Measurements from ENCODE around the gene OSGEP. TPM values are rescaled to one million over a fixed set of nuclear protein-coding genes. Genes with fewer than 3 reads are reported as not detected.
A peak's percentile ranks its signal among the peaks of the same experiment; 100 is the strongest.

The OSGEP gene
- total and polyA plus RNA-seq, 2 of the 13 experiments (the other 11 are each of a cell fraction or from before 2014, with no cell fraction given), result 39.7 to 41.1 TPM

DNA sequence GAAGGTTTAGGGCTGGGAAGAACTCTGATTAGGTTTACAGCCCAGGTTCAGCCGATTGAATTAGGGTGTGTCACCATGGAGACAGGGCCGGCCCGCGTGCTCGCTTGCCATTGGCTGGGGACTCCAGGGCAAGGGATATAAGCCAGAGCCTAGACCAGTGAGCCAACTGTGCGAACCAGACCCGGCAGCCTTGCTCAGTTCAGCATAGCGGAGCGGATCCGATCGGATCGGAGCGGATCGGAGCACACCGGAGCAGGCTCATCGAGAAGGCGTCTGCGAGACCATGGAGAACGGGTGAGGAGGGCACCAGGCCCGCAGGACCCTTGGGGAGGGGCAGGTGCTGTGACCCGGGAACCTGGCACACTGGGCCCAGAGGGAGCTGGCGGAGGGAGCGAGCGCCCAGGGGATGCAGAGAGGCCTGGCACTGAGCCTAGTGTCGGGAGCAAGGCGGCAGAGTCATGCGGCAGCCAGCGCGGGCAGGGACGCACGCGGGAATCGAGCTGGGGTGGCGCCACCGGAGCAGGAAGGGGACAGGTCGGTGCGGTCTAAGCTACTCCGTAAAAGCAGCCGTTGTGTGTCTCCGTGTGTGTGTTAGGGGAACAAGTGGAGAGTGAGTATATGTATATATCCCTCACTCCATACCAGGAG is 14.8 kb upstream of the OSGEP start, which contains the start of gene PNP:
Gene PNP (plus strand): TSS at position 165 of the 648 bp plus-strand sequence. CDS start 119 bp downstream, at position 284.
- in situ Hi-C loops (cut with HindIII; ENCODE audit: extremely low pct_ligation_motif_present, low pct_unique_long_range_greater_than_20kb), result loop anchor here (10.0 to 25.0 kb wide), 3 partner anchors 132 to 505 kb away; partner anchors contain the start of genes CCNB1IP1 and PARP2
- H3K4me1 ChIP-seq (ENCODE audit: insufficient read depth, low read length), result peaks cover 52% of the 10 kb centered on the region
- DNase-seq (ENCODE audit: low spot score), result peak; percentile 88
- H3K27ac ChIP-seq (ENCODE audit: extremely low read length, insufficient read depth, low read length), result peak within 1 kb of the TSS; percentile 53
- H3K9me3 ChIP-seq (ENCODE audit: low read length), result no peaks in the 10 kb centered on the region
- H3K27me3 ChIP-seq (ENCODE audit: control insufficient read depth in 1 of 2, insufficient read depth in 2 of 2, low read length in 2 of 2), result no peaks in the 10 kb centered on the region
- peak; percentile 97 for ATAC-seq
- H2AFZ ChIP-seq (ENCODE audit: low read length), result peak within 1 kb of the TSS; percentile 78
- peak within 1 kb of the TSS; percentile 54 to 93 (median 74) for H3K4me3 ChIP-seq (replicated peaks in 1 of 3; ENCODE audit: insufficient read depth in 1 of 3, low read depth in 2 of 3, low read length in 3 of 3)
- WGBS (ENCODE audit: low lambda C conversion rate), result 0% methylated on average over 24 of the region's 40 CpGs
- intact Hi-C loops (cut with micrococcal nuclease; ENCODE audit: unreplicated experiment), result loop anchor here (1.0 kb wide), 3 partner anchors 8 to 213 kb away; partner anchors contain the start of genes PIP4P1 and TEP1
- TSS peak; percentile 65 for BruUV-seq (replicated peaks)
- ChIA-PET POLR2A (interaction anchor here (0.7 to 4.1 kb wide), 11 partner anchors 8 to 212 kb away, joined by 3 to 46 read pairs (median 6); partner anchors contain the start of genes APEX1, OSGEP, PARP2 and PIP4P1), CTCF (ENCODE audit: low intra/inter-chr PET ratio, low total read pairs) (no interaction called here)
- peaks cover 3 to 12% of the 10 kb centered on the region in 2 experiments; a peak in 3 of 5 replicates for H3K36me3 ChIP-seq (replicated peaks in 1 of 2; ENCODE audit: control insufficient read depth in 1 of 2, insufficient read depth in 2 of 2, low read length in 2 of 2)
- H3K79me2 ChIP-seq (ENCODE audit: insufficient read depth, low read length), result peaks cover 17% of the 10 kb centered on the region
- H4K20me1 ChIP-seq (ENCODE audit: insufficient read depth, low read length), result no peaks in the 10 kb centered on the region
- peak within 1 kb of the TSS; percentile 70 for H3K9ac ChIP-seq (ENCODE audit: insufficient read depth, low read depth, low read length)
- FAIRE-seq, result peak; percentile 93
- H3K4me2 ChIP-seq (ENCODE audit: low read depth, low read length), result peak within 1 kb of the TSS; percentile 99
- peak; percentile 92 for TF ChIP-seq HNRNPL (IDR thresholded peaks at IDR 0.05; ENCODE audit: low read depth, low read length)
- peak; percentile 95; the same call in 1 of the 2 replicates for TF ChIP-seq CC2D1A (CRISPR knock-in tag; IDR thresholded peaks at IDR 0.05)
- TF ChIP-seq ADNP (CRISPR knock-in tag; IDR thresholded peaks at IDR 0.05), result no peak
- TF ChIP-seq ZNF563 (CRISPR knock-in tag; IDR thresholded peaks at IDR 0.05), result peak; percentile 20; the same call in 1 of the 2 replicates
- TF ChIP-seq, protein P1, sequence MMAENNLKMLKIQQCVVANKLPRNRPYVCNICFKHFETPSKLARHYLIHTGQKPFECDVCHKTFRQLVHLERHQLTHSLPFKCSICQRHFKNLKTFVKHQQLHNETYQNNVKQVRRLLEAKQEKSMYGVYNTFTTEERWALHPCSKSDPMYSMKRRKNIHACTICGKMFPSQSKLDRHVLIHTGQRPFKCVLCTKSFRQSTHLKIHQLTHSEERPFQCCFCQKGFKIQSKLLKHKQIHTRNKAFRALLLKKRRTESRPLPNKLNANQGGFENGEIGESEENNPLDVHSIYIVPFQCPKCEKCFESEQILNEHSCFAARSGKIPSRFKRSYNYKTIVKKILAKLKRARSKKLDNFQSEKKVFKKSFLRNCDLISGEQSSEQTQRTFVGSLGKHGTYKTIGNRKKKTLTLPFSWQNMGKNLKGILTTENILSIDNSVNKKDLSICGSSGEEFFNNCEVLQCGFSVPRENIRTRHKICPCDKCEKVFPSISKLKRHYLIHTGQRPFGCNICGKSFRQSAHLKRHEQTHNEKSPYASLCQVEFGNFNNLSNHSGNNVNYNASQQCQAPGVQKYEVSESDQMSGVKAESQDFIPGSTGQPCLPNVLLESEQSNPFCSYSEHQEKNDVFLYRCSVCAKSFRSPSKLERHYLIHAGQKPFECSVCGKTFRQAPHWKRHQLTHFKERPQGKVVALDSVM (CRISPR knock-in tag; IDR thresholded peaks at IDR 0.05), result no peak
- TF ChIP-seq ZNF33B (CRISPR knock-in tag; IDR thresholded peaks at IDR 0.05), result peak; percentile 75; the same call in 1 of the 2 replicates
- TF ChIP-seq HMGA1 (CRISPR knock-in tag; conservative IDR thresholded peaks at IDR 0.05), result no peak
- TF ChIP-seq, protein P2, sequence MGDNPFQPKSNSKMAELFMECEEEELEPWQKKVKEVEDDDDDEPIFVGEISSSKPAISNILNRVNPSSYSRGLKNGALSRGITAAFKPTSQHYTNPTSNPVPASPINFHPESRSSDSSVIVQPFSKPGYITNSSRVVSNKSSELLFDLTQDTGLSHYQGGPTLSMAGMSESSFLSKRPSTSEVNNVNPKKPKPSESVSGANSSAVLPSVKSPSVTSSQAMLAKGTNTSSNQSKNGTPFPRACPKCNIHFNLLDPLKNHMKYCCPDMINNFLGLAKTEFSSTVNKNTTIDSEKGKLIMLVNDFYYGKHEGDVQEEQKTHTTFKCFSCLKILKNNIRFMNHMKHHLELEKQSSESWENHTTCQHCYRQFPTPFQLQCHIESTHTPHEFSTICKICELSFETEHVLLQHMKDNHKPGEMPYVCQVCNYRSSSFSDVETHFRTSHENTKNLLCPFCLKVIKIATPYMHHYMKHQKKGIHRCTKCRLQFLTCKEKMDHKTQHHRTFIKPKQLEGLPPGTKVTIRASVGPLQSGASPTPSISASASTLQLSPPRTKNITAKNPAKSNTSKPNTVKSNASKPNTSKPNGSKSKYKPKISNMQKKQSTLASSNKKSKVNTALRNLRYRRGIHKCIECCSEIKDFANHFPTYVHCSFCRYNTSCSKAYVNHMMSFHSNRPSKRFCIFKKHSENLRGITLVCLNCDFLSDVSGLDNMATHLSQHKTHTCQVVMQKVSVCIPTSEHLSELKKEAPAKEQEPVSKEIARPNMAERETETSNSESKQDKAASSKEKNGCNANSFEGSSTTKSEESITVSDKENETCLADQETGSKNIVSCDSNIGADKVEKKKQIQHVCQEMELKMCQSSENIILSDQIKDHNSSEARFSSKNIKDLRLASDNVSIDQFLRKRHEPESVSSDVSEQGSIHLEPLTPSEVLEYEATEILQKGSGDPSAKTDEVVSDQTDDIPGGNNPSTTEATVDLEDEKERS (CRISPR knock-in tag; IDR thresholded peaks at IDR 0.05), result no peak
- peak; percentile 23; the same call in 1 of the 2 replicates for TF ChIP-seq ZNF550 (CRISPR knock-in tag; IDR thresholded peaks at IDR 0.05; ENCODE audit: borderline replicate concordance)
- 0 out of 2 replicates have a peak, but pooled peaks have one; percentile 45 for TF ChIP-seq REL (CRISPR knock-in tag; conservative IDR thresholded peaks at IDR 0.05)
- peak; percentile 90 for TF ChIP-seq GATA4 (IDR thresholded peaks at IDR 0.05; ENCODE audit: borderline replicate concordance, low read depth)
- no peak for TF ChIP-seq NCOR1 (IDR thresholded peaks at IDR 0.05; ENCODE audit: borderline replicate concordance, low read length)
- TF ChIP-seq ZNF747 (CRISPR knock-in tag; IDR thresholded peaks at IDR 0.05; ENCODE audit: borderline replicate concordance), result no peak
- no peak for TF ChIP-seq ATRX (CRISPR knock-in tag; IDR thresholded peaks at IDR 0.05; ENCODE audit: borderline replicate concordance)
- no peak for TF ChIP-seq ZNF75D (CRISPR knock-in tag; IDR thresholded peaks at IDR 0.05; ENCODE audit: borderline replicate concordance)
